GM18870 (cell line): ENCODE results near the gene TAP2.

Experiments
- ATAC-seq: cut with Tn5 transposase; IDR thresholded peaks from one replicate; pipeline ENCODE4 v1.9.1; 2021; ENCODE audit warnings: moderate library complexity; ENCODE audit not compliant: unreplicated experiment

TAP2 gene

DNA sequence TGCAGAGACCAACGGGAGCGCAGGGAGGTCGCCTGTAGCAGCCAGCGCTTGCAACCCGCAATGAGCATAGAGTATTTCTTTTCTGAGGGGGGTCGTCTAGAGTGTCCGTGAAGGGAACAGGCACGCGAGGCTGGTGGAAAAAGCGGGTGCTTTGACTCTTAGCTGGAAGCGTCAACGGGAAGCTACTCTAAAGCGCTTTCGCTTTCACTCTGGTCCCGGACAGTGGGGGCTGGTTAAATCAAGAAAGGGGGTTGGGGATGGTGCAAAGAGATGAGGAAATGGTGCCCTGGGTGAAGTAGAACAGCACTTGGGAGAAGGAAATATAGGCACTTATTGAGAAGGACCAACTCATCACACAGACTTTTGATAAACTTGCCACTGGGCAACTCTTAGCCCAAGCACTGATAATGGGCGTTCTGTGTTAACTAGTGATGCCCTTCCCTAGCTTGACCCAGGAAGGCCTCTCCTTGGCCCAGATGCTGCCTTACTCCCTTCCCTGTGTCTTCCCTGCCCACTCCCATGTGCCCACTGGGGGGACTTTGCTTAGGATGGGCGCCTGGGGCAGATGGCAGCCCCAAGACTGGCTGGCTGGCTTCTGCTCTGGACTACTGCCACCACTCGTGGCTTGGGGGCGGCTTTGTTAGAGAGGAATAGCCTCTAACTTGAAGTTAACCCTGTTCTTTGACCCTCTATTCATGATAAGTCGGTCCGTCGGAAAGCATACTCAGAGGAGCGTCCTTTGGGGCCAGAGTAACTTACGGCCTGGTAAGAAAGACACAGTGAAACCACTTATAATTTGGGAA, 16.0 kb upstream of the TAP2 start:
- ATAC-seq = no peak

- peak; percentile 49 for ATAC-seq
Measured at GRCh38 chr6:32853541-32854375, 15.2 kb upstream of the TAP2 start, which contains the start of the genes PSMB9 and TAP1. Gene PSMB9, plus strand, starts transcription at chr6:32854192. Its CDS starts 38 bp downstream, at chr6:32854230. Gene TAP1, minus strand, starts transcription at chr6:32853704. Its CDS starts 68 bp downstream, at chr6:32853636.

DNA sequence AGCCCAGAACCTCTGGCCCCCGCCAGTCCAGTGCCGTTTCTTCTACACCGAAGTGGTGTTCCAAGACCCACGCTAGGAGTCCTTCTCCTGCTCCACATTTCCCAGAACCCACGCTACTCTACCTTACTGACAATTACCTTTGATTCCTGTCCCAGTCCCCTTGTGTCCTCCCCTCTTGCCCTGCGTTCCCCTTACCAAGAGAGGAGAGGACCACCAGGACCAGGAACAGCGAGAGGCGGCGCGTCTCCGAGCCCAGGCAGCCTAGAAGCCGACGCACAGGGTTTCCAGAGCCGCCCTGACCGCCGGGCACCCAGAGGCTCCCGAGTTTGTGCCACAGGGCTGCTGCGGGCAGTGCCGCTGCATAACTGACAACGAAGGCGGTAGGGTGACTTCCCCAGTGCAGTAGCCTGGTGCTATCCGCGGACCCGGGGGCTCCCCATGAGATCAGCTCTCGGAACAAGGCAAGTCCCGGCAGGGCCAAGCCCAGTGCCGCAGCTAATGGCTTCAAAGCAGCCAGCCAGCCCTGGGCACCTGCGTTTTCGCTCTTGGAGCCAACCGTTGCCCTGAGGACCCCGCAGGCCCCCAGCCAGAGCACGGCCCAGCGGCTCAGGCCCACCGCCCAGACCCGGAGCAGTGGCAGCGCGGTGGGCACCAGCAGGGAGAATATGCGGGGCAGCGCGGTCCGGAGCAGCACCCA, 14.5 kb upstream of the TAP2 start:
- peak; percentile 20 for ATAC-seq

GRCh38 chr6:32852018-32852843, 13.7 kb upstream of the TAP2 start:
- no peak for ATAC-seq

- ATAC-seq = no peak
Measured at GRCh38 chr6:32851025-32851424, 12.5 kb upstream of the TAP2 start.

DNA sequence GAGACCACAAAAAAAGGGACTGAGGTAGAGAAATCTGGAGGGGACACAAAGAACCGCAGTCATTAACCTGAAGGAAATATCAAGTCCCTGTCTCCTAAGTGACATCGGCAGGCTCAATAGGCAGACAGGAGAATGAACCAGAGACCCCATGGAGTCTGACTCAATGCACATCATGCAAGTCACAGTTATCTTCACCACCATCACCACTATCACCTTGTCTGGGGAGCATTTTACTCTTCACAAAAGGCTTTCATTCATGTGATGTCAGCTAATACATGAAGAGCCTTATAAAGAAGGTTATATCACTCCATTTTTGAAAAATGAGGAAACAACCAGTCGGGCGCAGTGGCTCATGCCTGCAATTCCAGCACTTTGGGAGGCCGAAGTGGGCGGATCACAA, 10.6 kb upstream of the TAP2 start:
- ATAC-seq = no peak

DNA sequence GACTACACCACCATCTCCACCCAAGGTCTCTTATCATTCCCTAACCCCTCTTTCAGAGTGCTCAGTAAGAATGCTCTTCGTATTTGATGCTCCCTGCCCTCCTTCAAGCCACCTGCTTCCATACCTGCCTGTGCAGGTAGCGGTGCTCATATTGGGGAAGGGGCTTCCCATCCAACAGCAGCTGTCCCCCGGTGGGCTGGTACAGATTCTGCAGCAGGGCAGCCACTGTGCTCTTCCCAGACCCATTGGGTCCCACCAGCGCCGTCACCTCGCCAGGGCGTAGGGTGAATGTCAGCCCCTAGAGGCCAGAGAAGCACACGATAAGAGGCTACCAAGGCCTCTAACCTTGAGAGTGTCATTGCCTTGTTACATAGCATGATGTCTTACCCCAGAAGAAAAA, 9.3 kb upstream of the TAP2 start:
- no peak for ATAC-seq

DNA sequence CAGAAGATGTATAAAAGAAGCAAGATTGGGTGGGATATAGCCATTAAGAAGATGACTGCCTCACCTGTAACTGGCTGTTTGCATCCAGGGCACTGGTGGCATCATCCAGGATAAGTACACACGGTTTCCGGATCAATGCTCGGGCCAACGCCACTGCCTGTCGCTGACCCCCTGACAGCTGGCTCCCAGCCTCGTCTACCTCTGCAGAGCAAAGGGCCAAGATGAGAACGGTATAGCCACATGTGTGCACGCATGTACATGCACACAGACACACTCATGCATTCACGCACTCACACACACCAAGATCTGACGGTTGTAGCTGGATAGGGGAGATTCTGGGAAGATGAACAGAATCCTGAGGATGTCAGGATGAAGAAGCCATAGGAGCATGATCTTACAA, 8.5 kb upstream of the TAP2 start:
- ATAC-seq = no peak

DNA sequence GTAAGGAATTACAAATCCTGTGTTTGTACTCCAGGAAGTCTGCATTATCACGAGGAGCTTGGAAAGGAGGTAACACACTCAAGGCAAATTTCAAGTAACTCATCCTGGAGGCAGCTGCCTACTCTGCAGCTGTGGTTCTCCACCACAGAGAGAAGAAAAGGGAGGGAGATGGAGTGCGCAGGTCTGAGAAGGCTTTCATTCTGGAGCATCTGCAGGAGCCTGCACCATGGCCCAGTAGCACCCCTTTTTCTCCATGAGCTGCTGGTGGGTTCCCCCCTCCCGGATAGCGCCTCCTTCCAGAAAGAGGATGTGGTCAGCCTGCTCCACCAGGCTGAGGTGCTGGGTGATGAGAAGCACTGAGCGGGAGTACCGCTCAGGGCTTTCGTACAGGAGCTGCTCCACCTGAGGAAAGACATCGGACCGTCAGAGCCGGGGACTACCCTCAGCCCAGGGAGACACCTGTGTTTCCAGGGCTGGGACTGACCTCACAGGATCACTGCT, 6.9 kb upstream of the TAP2 start:
- ATAC-seq = no peak

DNA sequence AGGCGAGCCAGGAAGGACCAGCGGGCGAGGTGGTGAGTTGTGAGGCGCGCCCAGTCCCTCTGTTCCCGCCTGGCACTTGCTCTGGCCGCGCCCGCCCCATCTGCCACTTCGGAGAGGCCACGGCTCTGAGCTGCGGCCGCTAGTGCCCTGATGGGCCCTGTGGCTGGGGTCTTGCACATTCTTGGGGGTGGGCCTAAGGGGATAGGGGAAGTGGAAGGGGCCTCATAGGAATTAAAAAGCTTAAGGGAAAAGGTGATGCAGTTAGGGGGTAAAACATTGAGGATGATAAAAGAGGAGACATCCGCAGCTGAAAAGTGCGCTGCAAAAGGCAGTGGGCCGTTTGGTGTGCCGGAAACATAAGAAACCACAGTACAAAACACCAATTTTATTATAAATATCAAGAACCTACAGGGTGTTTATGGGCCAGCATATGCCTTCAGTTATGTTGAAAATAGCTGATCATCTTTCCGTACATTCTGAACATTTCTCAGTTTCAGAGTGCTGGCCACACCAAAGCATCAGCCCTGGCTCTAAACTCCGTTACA, 6.4 kb upstream of the TAP2 start:
- ATAC-seq = no peak

GRCh38 chr6:32843979-32844838, 5.7 kb upstream of the TAP2 start, which contains the start of gene PSMB8:
Gene PSMB8, minus strand, starts transcription at chr6:32844047. Its CDS starts 51 bp downstream, at chr6:32843996.
- ATAC-seq = peak; percentile 69

DNA sequence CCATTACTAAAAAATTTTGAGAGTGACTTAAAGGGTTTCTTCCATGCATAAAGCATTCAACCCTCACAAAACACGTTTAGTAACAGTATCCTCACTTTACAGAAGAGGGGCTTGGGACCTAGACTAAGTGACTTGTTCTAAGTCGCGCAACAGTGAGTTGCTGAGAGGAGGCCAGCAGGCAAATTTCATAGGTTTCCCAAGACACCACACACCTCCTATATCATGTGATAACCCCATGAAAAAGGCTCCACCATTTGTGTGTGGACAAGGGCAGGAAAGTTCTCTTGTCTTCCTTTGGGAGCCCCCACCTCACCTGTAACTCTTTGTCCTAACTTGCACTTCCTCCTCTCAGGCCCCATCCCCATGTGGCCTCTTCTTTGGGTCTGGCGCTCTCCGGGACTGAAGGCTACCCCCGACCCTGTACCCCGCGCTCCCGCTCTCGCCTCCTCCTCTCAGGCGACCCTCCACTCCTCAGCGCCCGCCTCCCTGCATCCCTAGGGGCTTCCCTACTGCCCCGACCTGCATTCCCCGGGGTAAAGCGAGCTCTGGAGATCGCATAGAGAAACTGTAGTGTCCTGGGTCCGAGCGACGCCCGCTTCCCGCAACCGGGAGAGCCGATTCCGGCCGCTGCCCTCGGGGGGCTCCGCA, 4.9 kb upstream of the TAP2 start:
- no peak for ATAC-seq

DNA sequence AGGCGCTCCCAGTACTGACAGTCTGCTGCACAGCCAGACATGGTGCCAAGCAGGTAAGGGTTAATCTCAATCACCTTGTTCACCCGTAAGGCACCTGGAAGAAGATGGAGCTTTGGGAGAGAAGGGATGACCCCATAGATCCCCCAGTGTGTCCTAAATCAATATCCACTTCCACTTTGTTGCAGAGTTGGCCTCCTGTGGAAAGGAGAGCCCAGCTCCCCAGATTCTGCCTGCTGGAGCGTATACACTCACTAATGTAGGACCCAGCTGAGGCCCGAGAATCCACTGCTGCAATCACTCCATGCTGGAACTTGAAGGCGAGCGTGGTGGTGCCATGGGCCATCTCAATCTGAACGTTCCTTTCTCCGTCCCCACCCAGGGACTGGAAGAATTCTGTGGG, 4.2 kb upstream of the TAP2 start:
- ATAC-seq = no peak

GRCh38 chr6:32842021-32842650, 3.6 kb upstream of the TAP2 start:
- no peak for ATAC-seq

DNA sequence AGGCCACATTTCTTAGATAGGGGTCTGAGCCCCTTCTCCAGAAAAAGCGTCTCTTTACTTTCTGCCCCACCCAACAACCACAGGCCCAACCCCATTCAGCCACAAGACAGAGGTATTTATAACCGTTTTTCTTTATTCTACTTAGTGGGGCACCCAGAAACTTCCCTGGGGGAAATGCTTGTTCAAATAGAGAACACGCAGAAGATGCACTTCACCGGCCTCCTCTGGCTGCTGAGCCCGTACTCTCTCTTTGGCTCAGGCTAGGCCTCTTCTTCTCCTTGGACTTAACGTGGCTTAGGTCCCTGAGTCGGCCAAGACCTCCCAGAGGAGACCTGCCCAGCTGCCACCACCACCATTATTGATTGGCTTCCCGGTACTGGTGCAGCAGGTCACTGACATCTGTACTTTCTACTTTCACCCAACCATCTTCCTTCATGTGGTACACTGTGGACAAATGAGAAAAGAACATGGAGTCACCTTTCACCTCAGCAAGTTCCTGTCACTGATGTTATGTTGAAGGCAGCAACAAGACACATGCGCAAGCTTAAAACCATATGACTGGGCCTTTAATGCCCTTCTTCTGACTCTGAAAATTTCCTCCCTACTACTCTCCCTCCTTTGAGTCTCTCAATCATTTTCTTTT, 2.2 kb upstream of the TAP2 start:
- no peak for ATAC-seq

- ATAC-seq = no peak
Measured at GRCh38 chr6:32839356-32839755, 817 bp upstream of the TAP2 start.

DNA sequence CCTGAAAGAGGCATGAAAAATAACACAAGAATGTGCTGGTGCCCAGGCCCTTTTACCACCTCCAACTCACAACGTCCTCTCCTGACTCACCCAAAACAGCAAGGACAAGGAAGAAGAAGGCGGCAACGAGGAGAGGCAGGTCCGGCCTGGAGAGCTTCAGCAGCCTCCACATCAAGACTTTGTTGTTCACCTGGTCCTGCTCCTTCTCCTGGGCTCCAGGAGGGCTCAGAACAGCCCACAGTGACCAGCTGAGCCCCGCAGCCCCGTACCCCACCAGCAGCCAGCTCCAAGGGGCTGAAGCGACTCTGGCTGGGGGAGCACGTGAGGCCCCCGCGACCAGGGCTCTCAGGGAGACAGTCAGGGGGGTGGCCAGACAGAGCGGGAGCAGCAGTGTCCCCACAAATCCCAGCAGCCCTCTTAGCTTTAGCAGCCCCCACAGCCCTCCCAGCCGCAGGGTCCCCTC, 857 bp downstream of the TAP2 start:
- no peak for ATAC-seq
